ENCODE results near the gene NHLRC4. TPM values are rescaled to one million over a fixed set of nuclear protein-coding genes. Genes with fewer than 3 reads are reported as not detected.
A peak's percentile ranks its signal among the peaks of the same experiment; 100 is the strongest.

The NHLRC4 gene
- total and polyA plus RNA-seq, 4 donors: 0.17 to 7.0 (median 0.25) TPM; not detected in 1

DNA sequence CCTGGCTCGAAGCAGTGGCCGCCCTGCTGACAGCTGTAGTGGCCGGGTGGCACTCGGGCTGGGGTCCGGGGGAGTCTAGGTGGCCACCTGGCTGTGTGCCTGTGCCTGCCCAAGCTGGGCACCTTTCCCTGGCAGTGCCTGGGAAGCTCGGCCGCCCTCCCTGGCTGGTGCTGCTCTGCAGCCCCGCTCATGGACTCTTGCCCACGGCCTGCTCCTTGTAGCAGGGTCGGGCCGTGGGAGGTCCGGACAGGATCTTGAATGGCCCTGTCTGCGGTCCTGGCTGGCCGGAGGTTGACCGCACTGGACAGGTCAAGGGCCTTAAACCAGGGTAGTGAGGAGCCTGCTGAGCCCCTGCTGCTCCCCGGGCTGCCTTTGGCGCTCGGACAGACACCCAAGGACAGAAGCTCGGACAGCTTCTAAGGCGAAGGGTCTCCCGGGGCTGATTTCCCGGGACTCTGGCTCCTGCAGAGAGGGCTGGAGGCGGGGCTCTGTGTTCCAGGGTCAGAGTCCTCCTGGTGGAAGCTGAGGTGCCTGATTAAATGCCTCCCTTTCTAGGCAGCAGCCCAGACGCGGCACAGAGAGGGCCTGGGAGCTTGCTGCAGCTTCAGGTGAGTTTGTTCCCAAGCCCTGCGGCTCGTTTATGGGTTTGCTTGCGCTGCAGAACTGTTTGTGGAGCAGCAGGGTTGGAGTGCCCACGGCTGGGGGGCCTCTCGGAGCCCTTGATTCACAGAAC lies 33.2 kb upstream of the NHLRC4 start (continued):
- no peak for TF ChIP-seq ZBTB33 (IDR thresholded peaks at IDR 0.05)
- no peak for TF ChIP-seq ATF3 (IDR thresholded peaks at IDR 0.05)
- peak; percentile 47 to 53 for TF ChIP-seq RXRA (IDR thresholded peaks at IDR 0.05)
- TF ChIP-seq FOXA1 (IDR thresholded peaks at IDR 0.05): no peak
- no peak for TF ChIP-seq FOXA2 (IDR thresholded peaks at IDR 0.05)
- TF ChIP-seq, protein P1, sequence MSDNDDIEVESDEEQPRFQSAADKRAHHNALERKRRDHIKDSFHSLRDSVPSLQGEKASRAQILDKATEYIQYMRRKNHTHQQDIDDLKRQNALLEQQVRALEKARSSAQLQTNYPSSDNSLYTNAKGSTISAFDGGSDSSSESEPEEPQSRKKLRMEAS (IDR thresholded peaks at IDR 0.05): no peak
- peak; percentile 66 for TF ChIP-seq SP1 (IDR thresholded peaks at IDR 0.05)
- peak; percentile 61 for TF ChIP-seq HNF4G (IDR thresholded peaks at IDR 0.05)
- TF ChIP-seq EGR1 (IDR thresholded peaks at IDR 0.05; ENCODE audit: low read depth in 2 of 2): no peak
- TF ChIP-seq HNF4A (conservative IDR thresholded peaks at IDR 0.05): peak; percentile 82 to 85
- no peak for TF ChIP-seq GABPA (IDR thresholded peaks at IDR 0.05 in 1 of 2, conservative IDR thresholded peaks at IDR 0.05 in 1 of 2)
- TF ChIP-seq TAF1 (conservative IDR thresholded peaks at IDR 0.05): peak; percentile 59

DNA sequence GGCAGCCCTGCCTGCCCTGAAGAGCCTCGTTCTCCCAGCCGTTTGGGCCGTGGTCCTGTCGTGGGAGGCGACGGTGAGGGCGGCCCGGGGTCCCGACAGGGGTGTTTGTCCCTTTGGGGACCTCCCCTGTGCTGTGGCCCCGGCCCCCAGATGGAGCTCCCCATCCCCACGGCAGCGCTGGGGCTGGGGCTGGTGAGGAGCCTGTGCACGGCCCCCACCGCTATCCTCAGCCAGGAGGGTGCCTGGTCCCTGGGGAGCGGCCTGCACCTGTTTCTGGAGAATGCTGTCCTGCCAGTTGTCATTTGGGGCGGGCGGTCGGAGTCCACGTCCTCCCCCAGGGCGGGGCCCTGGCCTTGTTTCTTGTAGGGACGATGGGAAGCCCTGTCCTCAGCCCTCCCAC lies 32.7 kb upstream of the NHLRC4 start:
- 37% methylated on average over 21 of the region's 21 CpGs for WGBS

GRCh38 chr16:534856-535445 lies 31.9 kb upstream of the NHLRC4 start:
- no peak overlapping the region for H3K4me3 ChIP-seq (ENCODE audit: low read depth in 1 of 3, low read length in 3 of 3)
- TF ChIP-seq FOXA1 (IDR thresholded peaks at IDR 0.05) (no peak), RAD21 (IDR thresholded peaks at IDR 0.05) (peak in 1 of 2 donors; percentile 29)
- no peaks in the 10 kb centered on the region for H3K27me3 ChIP-seq (ENCODE audit: control insufficient read depth in 4 of 4, insufficient read depth in 4 of 4, low read length in 3 of 4)
- H3K9ac ChIP-seq (ENCODE audit: low read depth in 1 of 2, low read length in 2 of 2): no peak overlapping the region
- no peaks in the 10 kb centered on the region for H3K9me3 ChIP-seq (ENCODE audit: control insufficient read depth in 4 of 4, low read length in 3 of 4)
- DNase-seq (ENCODE audit: low spot score): no peak
- H3K4me1 ChIP-seq (ENCODE audit: control insufficient read depth in 4 of 4, insufficient read depth in 4 of 4, low read length in 3 of 4): peaks cover 27 to 45% (median 37%) of the 10 kb centered on the region in 4 donors
- peaks cover 3 to 16% (median 6%) of the 10 kb centered on the region in 4 donors for H3K36me3 ChIP-seq (ENCODE audit: control insufficient read depth in 4 of 4, insufficient read depth in 3 of 4, low read depth in 1 of 4, low read length in 3 of 4)
- 75% methylated on average over 27 of the region's 27 CpGs for WGBS
- peak overlapping the region in 1 of 2 donors; percentile 11 for H3K27ac ChIP-seq (ENCODE audit: low read depth in 1 of 2, low read length in 2 of 2)

More for the DNA sequence above, 32.7 kb upstream of the NHLRC4 start:
- peaks cover 33 to 53% (median 45%) of the 10 kb centered on the region in 4 donors for H3K4me1 ChIP-seq (ENCODE audit: control insufficient read depth in 4 of 4, insufficient read depth in 4 of 4, low read length in 3 of 4)
- no peak for TF ChIP-seq GABPA (IDR thresholded peaks at IDR 0.05 in 1 of 2, conservative IDR thresholded peaks at IDR 0.05 in 1 of 2)
- TF ChIP-seq JUND (IDR thresholded peaks at IDR 0.05): no peak
- peak in 1 of 2 donors; percentile 40 for TF ChIP-seq HNF4A (conservative IDR thresholded peaks at IDR 0.05)
- H3K36me3 ChIP-seq (ENCODE audit: control insufficient read depth in 4 of 4, insufficient read depth in 3 of 4, low read depth in 1 of 4, low read length in 3 of 4): peaks cover 3 to 16% (median 5%) of the 10 kb centered on the region in 4 donors
- DNase-seq (ENCODE audit: low spot score): no peak
- no peaks in the 10 kb centered on the region for H3K9me3 ChIP-seq (ENCODE audit: control insufficient read depth in 4 of 4, low read length in 3 of 4)
- H3K27ac ChIP-seq (ENCODE audit: low read depth in 1 of 2, low read length in 2 of 2): peak overlapping the region in 1 of 2 donors; percentile 58
- peak overlapping the region in 1 of 2 donors; percentile 10 for H3K9ac ChIP-seq (ENCODE audit: low read depth in 1 of 2, low read length in 2 of 2)
- no peaks in the 10 kb centered on the region for H3K27me3 ChIP-seq (ENCODE audit: control insufficient read depth in 4 of 4, insufficient read depth in 4 of 4, low read length in 3 of 4)
- peak overlapping the region in 2 of 3 donors; percentile 35 to 65 for H3K4me3 ChIP-seq (ENCODE audit: low read depth in 1 of 3, low read length in 3 of 3)

Data from liver (tissue), 9 donors.